Stimulated activated CD8-positive, alpha-beta memory T cell treated with anti-CD3 and anti-CD28 coated beads, Interleukin-12 subunit alpha, Interleukin-12 subunit beta, amount 100 ng/mL, for 4 hours (primary cell): Measurements from ENCODE around the gene RIPOR2.

Source experiments
- DNase-seq: peaks from one replicate; pipeline ENCODE4 v3.0.0-alpha.2; 2020; ENCODE audit warnings: low read depth

Gene RIPOR2, protein sequence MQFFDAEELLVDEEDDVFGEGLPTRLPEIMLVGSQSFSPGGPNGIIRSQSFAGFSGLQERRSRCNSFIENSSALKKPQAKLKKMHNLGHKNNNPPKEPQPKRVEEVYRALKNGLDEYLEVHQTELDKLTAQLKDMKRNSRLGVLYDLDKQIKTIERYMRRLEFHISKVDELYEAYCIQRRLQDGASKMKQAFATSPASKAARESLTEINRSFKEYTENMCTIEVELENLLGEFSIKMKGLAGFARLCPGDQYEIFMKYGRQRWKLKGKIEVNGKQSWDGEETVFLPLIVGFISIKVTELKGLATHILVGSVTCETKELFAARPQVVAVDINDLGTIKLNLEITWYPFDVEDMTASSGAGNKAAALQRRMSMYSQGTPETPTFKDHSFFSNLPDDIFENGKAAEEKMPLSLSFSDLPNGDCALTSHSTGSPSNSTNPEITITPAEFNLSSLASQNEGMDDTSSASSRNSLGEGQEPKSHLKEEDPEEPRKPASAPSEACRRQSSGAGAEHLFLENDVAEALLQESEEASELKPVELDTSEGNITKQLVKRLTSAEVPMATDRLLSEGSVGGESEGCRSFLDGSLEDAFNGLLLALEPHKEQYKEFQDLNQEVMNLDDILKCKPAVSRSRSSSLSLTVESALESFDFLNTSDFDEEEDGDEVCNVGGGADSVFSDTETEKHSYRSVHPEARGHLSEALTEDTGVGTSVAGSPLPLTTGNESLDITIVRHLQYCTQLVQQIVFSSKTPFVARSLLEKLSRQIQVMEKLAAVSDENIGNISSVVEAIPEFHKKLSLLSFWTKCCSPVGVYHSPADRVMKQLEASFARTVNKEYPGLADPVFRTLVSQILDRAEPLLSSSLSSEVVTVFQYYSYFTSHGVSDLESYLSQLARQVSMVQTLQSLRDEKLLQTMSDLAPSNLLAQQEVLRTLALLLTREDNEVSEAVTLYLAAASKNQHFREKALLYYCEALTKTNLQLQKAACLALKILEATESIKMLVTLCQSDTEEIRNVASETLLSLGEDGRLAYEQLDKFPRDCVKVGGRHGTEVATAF

DNA sequence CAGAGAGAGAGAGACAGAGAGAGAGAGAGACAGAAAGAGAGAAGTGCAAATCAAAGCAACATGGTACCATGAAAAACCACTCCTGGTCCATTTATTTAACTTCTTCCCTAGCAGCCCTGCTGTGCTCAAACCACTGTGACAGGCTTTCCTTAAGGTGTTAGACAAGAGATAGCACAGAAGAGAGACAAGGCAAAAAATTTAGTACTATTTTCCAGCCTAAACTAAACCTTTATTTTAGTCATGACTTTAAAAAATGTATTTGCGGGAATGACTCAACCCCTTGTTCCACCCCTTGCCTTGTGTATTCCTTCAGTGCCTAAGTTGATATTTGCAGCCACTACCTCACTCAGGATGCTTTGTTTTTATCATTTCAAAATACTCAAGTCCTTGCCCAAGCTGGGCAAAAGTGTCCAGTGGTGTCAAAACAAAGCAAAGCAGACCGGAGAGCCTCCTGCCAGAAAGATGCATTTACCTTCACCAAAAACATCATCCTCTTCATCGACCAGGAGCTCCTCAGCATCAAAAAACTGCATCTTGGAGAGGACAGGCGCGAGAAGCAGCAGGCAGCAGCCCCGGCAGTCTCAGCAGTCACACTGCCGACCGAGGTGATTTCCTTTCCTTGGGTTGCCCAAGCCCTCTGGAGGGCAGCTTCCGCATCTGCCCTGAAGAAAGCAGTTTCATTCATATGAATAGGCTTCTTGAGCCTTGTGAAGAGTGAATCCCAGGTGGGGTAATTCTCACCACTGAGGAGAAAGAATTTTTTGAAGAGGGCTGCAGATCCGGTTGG, at the start of gene RIPOR2:
RIPOR2 (minus strand) TSS at position 595 of the 787 bp plus-strand sequence; CDS start at position 533, 62 bp downstream.
- no peak for DNase-seq

DNA sequence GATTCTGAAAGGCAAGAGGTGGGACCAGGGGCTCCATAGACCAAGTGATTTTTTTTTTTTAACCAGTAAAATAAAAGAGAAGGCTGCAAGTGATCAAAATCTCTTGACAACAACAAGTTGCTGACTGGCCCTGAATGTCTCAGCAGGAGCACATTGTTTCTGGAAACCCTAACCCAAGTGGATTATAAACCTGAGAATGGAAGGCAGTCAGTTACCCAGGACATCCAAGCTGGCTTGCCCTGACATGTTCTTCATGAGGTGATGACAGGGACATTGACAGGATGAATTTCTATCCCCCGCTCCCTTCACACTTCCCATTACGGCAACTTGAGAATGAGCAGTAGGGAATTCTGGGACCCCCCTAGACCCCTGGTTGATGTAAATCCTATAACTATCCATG, 49.6 kb upstream of the RIPOR2 start:
- no peak for DNase-seq

DNA sequence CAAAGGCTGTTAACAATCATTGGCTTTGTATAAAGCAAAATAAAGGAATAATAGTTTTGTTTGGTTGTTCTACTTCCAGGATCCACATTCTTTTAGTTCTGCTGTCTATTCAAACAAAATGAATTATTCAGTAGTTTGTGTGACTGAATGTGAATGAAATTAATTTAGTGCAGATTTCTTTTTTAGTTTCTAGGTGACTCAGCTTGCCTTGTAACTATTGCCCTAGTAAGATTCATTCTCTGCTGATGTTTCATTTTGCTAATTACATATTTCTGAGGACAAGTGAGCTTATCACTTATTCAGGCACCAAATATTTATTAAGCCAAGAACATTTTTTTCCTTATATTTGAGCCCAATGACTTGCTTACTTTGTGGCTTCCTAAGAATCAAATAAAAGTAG, 46.5 kb upstream of the RIPOR2 start:
- no peak for DNase-seq

DNA sequence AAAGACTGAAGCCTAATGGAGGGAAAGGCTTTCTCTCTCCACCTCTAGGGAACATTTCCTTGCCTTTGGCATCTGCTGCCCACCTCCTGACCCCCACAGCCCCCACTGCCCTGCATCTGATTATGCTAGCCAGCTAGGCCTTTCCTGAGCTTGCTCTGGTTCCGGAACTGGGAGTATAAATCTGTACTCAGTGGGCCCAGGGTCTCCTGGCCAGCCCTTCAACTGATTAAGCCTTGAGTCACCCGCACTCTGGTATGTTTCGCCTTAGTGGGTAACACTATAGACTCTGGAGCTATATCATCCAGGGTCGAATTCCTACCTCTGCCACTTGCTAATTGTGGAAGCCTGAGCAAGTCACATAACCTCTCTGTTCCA, 45.6 kb upstream of the RIPOR2 start:
- no peak for DNase-seq

DNA sequence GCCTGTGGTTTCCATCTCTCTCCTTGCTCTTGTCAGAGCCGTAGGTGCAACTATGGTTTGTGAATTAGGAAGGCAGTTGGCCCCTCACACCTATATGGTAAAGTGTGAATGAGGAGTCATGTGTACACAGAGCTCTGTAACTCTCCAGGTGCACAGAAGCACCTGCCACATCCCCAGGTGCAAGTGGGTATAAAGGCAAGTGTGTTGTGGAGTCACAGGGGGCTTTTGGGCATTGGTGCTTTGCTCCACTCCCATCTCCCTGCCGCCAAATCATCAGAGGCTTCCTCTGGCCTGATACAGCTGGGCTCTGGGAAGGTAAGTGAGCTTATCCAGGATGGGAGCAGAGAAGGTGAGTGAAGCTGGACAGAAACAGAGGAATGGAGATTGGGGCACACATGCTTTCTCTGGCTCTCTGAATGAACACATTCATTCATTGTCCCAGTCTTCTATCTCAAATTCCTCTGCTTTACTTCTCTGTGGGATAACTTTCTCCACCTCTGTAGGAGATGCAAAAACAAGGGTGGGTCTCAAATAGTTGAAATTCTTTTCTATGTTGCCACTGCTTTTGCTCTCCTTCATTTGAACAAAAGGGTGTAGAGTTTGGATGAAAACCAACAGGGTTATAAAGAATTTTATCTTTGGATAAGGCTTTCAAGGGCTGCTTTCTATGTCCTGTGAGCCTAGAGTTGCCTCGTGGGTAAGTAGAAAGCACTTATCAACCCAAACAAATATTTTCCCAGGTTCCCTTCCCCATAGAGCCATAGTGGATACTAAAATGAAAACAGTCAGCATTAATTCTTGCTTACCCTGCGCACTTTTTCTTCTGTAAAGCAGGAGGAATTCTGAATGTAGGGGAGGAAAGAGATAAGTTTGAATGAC, 45.0 kb upstream of the RIPOR2 start:
- no peak for DNase-seq

DNA sequence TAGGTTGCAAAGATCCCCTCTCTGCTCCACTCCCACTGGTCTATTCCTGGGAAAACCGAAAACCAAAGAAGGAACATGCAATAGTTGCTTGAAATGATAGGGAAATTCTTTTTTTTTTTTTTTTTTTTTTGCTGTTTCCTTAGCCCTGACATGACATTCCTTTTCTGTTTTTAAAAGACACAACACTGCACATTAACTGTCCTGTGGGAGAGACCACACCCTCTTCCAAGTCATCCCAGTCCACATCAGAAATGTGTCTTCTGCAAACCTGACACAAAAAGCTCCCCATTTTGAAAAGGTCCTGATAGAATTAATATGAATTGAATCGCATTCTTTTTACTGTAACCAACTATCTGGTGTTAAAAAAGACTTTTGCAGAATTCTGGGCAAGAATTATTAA, 43.4 kb upstream of the RIPOR2 start:
- DNase-seq, result no peak

DNA sequence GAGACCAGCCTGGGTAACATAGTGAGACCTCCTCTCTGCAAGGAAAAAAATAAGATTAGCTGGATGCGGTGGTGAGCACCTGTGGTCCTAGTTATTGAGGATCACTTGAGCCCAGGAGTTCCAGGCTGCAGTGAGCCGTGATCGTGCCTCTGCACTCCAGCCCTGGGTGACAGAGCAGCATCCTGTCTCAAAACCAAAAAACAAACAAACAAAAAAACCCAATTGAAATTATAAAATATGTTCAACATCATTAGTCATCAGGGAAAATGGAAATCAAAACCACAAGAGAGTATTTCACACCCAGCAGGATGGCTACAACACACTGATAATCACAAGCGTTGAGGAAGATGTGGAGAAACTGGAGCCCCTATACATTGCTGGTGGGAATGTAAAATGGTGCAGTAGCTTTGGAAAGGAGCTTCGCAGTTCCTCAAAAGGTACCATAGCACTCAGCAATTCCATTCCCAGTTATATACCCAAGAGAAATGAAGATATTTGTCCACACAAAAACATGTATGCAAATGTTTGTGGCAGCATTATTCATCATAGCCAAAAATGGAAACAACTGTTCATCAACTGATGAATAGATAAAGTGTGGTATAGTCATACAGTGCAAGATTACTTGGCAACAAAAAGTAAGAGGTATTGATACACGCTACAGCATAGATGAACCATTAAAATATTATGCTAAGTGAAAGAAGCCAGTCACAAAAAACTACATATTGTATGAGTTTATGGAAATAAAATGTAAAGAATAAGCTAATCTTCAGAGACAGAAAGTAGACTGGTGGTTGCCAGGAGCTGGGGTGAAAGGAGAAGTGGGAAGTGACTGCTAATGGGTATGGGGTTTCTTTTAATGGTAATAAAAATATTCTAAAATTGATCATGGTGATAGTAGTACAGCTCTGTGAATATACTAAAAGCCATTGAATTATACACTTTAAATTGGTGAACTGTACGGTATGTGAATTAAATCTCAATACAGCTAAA, 38.7 kb upstream of the RIPOR2 start:
- no peak for DNase-seq

DNA sequence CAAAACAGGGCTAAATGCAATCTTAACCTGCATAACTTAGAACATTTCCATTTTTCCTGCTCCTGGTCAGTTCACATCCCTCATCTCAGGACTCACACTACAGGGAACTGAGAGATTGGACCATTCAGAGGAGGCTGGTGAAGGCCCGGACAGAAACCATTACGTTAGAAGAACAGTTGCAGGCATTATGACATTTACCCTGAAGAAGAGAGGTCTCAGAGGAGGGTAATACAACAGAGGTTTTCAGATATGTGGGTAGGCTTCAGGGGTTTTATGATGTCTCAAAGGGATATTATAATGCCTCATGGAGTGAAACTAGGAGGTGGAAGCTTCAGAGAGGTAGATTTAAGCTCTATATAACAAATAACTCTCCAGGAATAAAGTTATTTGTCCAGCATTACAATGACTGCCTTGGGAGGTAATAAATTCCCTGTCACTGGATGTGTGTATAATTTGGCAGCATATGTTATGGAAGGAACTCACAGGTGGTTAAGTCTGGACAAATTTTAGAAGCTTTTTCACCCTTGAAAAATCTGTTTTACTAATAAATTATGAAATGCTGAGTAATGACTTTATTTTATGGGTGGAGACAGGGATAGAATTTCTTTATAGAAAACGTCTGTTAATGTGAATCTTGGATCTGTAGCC, 36.7 kb upstream of the RIPOR2 start:
- DNase-seq, result no peak

DNA sequence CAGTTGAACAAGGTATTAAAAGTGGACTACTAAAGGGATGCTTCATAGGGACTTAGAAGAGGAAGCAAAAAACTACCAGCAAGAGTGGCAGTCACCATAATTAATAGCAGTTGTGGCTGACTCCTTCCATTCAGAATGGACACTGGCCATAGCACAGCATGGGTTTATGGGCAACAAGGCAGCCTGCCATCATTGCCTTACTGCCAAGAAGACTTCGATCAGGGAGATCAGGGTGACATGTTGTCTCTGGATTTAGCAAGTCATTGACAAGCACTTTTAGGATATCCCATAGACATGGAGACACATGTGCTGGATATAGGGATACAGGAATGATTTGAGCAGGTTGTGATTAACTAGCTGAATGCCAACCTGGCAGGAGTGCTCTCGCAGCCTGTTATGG, 35.3 kb upstream of the RIPOR2 start:
- DNase-seq, result no peak

DNA sequence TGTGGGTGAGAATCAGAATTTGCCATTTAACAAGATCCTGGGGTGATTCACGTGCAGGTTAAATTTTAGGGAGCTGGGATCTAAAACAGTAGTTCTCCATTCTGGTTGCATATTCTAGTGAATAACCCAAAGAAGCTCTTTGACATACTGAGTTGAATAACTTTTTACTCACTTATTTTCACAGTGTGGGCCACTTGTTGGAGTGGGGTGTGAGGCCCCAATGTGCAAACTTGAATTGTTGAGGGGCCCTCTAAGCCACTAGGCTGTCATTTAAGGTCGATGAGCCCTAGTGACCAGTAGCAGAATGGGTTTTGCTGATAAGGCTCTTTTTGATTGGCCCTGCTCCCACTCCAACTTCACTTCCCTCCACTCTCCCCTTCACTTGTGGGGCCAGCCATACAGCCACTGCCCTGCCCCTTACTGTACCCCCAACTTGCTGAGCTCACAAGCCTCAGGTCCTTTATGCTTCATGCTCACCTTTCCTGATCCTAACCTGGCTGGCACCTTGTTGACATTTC, 33.6 kb upstream of the RIPOR2 start:
- DNase-seq, result no peak

DNA sequence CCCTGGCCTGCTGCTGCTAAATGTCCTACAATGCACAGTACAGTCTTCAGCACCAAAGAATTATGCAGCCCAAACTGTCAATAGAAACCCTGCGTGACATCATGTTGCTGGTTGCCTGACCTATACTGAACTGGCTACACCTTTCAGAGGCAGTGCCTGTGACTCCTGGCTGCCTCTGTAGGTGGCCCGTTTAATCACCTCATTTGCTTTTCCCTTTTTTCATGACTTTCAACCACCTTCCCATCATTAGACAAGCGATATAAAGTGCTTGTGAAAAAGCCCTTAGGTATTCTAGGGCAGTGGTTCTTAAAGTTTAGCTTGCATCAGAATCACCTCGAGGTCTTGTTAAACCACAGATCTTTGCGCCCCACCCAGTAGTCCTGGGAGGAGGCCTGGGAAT, 33.0 kb upstream of the RIPOR2 start:
- DNase-seq, result no peak

DNA sequence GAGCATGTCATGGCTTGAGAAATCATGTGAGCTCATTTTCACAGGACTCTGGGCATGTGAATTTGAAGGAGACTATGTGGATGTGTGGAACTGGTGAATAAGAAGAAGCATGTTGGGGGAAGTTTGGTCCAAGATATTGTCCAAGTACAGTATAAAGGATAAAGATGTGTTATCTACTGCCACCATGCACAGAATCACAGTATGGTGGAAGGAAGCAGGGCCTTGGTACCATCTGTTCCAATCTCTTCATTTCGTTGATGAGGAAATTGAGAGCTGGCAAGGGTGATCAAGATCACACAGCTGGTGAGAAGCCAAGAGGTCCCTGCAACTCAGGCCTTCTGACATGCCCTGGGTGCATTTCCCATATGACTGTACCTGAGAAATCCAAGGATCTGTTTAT, 31.5 kb upstream of the RIPOR2 start:
- no peak for DNase-seq

DNA sequence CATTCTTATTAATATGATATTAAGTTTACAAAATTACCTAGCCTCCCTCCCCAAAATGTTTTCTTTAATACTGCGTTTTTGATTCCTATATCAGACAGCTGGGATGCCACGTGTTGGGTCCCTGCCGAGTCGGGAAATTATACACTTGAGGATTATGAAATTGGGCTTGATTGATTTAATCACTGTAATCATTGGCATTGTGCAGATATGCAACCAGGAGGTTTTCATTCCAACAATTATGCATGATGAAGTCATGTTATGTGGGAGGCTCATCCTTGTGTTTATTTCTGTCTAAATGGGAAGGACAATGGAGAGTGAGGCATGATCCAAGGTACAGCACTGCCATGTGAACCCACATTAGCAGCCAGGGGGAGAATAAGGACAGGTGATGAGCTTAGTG, 30.6 kb upstream of the RIPOR2 start:
- no peak for DNase-seq

DNA sequence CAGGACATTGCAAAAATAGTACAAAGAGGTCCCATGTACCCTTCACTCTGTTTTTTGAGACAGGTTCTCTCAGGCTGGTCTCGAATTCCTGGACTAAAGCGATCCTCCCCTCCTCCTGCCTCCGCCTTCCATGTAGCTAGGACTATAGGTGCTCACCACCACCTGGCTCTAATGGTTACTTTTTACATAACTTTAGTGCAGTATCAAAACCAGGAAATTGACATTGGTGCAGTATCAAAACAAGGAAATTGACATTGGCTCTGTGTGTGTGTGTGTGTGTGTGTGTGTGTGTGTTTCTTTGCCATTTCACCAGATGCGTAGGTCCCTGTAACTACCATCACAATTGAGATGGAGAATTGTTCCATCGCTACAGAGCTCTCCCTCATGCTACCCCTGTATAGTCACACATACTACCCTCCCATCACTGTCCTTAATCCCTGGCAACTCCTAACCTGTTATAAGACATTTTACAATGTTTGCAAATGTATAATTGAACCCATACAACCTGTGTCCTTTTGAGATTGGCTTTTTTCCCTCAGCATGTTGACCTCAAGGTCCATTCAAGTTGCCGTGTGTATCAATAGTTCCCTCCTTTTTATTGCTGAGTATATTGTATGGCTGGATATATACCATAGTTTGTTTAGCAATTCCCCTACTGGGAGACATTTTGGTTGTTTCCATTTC, 28.3 kb upstream of the RIPOR2 start:
- no peak for DNase-seq

DNA sequence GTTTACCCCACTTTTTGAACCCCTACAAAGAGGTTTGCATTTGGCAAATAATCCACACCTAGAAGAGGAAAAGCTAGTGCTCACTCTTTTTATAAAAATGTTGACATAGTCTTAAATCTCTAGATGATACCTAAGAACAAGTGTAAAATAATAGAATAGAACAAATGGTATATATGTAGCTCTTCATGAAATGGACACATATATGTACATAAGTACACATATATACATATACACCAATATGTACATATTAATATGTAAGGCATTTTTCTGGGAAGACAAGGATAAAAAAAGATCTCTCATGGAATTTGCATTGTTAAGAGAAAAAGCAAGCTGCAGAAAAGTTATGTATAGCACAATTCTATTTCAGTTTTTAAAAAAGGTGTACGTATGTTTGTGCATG, 27.6 kb upstream of the RIPOR2 start:
- no peak for DNase-seq

DNA sequence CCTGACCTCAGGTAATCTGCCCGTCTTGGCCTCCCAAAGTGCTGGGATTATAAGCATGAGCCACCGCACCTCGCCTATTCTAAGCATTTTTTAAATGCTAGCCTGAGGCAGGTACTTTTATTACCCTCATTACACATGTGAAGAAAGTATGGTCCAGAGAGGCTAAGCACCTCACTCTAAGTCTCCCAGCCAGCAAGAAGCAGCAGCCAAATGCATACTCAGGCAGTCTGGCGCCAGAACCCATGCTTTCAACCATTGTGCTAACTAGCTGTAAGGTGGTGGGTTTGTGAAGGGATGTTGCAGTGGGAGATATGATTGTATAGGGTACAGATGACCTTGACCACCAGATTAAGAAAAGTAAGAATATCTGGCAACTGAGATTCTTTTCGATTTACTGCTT, 26.1 kb upstream of the RIPOR2 start:
- DNase-seq, result no peak

DNA sequence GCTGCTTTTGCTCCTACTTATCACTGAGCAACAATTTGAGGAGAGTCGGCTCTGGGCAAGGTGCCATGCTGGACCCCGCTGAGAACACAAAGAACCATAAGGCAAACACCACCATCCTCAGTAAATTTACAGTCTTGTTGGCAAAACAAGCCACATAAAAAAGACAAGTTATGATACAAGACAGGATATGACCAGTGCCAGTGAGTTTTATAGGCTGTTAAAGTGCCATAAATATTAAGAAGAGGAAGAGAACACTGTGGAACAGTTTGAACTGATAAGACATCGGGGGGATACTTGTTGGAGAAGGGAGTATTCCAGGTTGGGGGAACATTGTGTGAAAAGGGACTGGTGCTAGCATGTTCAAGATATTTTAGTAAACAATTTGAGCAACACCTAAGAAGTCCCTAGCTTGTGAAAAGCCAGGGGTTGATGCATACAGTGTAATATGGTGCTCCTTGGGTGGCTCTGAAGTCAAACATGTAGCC, 25.3 kb upstream of the RIPOR2 start:
- no peak for DNase-seq

DNA sequence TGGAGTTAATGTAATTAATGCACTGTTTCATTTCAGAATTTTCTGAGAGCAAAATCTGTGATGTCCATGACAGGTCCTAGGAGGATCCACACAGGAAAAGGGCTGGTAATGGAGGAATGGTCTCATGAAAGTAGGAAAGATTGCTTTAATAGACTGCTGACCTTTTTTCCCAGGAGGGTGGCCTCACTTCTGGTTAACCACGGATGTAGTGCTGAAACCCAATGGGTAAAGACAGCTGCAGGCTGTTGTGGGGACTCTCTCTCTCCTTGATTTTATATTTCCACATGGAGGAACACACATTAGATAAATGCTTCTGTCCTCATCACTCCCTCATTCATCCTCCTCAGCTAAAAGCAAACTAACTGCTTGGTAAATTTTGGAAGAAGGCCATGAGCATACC, 23.6 kb upstream of the RIPOR2 start:
- no peak for DNase-seq
